GM12865 (cell line): ENCODE measurements around the gene TERB2.

Source experiments
- DNase-seq: peaks from one replicate; pipeline ENCODE4 v3.0.0; 2010; ENCODE audit warnings: low read depth
- H3K4me3 ChIP-seq: 2 replicates; pipeline ENCODE4 v1.5.1; 2011; ENCODE audit warnings: mild to moderate bottlenecking, low read depth, low read length, control low read depth
- TF ChIP-seq, protein P1 (sequence below): IDR thresholded peaks from 2 replicates; pipeline ENCODE4 v1.5.1; 2011; ENCODE audit warnings: low read length, control low read depth, low read depth, inconsistent platforms; ENCODE audit not compliant: insufficient read depth; ENCODE audit errors: missing control alignments

TERB2 gene

DNA sequence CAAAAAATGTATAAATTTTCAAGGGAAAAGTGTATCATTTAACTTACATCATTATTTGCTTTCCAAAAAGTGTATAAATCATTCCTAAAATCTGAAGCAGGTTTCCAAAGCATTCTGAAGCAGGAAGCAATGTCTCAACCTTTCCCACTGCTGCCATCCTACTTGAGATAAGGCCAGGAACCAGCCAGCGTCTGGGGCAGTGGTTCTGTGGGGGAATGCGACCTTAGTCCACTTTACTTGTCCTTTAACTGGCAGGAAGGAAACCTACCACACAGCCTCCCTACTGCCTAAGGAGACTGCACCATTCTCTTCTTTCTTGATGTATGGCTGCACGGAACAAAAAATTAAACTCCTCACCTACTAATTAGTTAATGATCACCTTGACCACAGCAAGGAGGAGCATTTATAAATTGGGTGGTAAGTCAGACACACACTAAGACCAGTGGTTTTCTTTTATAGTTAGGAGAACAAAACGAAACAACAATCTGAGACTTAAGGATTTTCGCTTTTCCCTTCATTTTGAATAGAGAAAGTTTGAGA is 70.2 kb downstream of the TERB2 start:
- no peak for DNase-seq

DNA sequence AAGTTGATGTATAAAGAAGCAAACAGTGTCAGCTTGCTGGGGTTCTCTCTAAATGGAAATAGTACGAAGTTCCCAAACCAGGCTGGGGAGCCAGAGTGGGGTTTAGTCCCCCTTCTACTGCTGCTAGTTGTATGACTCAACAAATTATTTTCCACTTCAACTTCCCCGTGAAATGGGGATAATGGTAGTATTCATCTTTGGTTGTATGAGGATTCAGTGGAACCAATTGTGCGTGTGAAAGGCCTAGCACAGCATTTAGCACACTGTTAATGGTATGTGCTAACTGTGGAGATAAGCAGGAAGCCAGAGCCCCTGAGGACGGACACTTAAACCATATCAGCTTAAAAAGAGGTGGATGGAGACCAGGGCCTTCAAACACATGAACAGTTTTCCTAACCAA is 70.7 kb downstream of the TERB2 start:
- DNase-seq: no peak
- TF ChIP-seq, protein P1, sequence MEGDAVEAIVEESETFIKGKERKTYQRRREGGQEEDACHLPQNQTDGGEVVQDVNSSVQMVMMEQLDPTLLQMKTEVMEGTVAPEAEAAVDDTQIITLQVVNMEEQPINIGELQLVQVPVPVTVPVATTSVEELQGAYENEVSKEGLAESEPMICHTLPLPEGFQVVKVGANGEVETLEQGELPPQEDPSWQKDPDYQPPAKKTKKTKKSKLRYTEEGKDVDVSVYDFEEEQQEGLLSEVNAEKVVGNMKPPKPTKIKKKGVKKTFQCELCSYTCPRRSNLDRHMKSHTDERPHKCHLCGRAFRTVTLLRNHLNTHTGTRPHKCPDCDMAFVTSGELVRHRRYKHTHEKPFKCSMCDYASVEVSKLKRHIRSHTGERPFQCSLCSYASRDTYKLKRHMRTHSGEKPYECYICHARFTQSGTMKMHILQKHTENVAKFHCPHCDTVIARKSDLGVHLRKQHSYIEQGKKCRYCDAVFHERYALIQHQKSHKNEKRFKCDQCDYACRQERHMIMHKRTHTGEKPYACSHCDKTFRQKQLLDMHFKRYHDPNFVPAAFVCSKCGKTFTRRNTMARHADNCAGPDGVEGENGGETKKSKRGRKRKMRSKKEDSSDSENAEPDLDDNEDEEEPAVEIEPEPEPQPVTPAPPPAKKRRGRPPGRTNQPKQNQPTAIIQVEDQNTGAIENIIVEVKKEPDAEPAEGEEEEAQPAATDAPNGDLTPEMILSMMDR: no peak
- H3K4me3 ChIP-seq: no peak overlapping the region

More for the DNA sequence above, 70.2 kb downstream of the TERB2 start:
- H3K4me3 ChIP-seq: no peak overlapping the region
- TF ChIP-seq, protein P1: no peak
